Measurements from ENCODE around the gene CENPP.
A peak's percentile ranks its signal among the peaks of the same experiment; 100 is the strongest.

The CENPP gene

DNA sequence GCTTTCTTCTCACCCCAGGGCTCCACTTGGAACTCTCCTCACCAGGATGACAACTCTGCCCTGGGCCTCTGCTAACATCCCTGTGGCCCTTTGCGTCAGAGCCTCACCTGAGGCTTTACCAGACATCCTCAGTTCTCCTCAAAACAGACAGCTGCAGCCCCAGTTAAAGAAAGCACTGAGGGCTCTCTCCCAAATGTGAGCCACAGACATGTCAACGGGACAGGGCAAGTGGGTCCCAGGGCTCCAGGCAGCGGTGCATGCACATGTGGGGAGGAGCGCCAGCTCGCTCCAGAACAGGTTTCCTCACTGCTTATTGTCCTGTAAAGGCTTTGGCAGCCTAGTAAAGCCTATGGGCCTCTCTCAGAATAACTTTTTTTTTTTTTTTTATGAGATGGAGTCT, 306.9 kb downstream of the CENPP start:
- Histone ChIP-seq H3K4me3 (ENCODE audit: low read depth in 1 of 2, low read length in 2 of 2) (no peak overlapping the region), H3K4me1 (ENCODE audit: insufficient read depth, low read length) (peaks cover 13% of the 10 kb centered on the region), H3K9ac (ENCODE audit: low read length) (no peak overlapping the region), H3K9me3 (ENCODE audit: low read length) (no peaks in the 10 kb centered on the region), H3K27ac (ENCODE audit: low read depth, low read length) (no peak overlapping the region), H3K36me3 (ENCODE audit: insufficient read depth, low read length) (peaks cover 34% of the 10 kb centered on the region), H3K27me3 (ENCODE audit: control insufficient read depth in 1 of 2, insufficient read depth in 2 of 2, low read length in 2 of 2) (no peaks in the 10 kb centered on the region)

DNA sequence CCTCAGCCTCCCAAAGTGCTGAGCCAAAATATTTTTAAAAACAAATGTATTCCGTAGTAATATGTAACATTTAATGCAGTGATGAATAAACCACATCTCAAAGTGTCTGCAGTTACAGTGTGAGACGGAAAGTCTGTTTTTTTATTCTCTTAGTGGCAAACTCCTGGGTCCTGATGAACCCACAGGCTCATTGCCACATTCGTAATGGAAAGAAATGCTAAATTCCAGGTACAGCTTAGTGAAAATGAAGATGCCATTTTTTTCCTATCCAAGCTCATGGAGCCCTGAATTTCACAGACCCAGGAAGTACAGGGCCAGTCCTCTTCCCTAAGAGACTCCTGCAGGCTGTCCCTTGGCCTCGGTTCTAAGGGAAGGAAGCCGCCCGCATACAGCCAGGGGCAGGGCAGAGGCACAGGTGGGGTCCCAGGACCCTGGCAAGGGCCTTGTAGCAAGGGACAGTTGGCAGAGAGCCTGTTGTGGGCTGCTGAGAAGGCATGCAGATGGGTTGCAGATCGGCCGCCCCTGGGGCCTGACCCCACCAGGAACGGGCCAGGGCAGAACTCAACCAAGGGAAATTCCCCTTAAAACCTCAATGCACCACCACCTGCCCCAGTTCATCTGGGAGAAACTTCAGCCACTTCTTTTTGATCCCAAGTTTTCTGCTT, 308.0 kb downstream of the CENPP start:
- Histone ChIP-seq H3K9ac (ENCODE audit: low read length) (no peak overlapping the region), H3K36me3 (ENCODE audit: insufficient read depth, low read length) (peaks cover 45% of the 10 kb centered on the region), H3K4me1 (ENCODE audit: insufficient read depth, low read length) (peaks cover 13% of the 10 kb centered on the region), H3K9me3 (ENCODE audit: low read length) (no peaks in the 10 kb centered on the region), H3K27ac (ENCODE audit: low read depth, low read length) (no peak overlapping the region), H3K4me3 (ENCODE audit: low read depth in 1 of 2, low read length in 2 of 2) (peak overlapping the region in 1 of 2 donors; percentile 37), H3K27me3 (ENCODE audit: control insufficient read depth in 1 of 2, insufficient read depth in 2 of 2, low read length in 2 of 2) (no peaks in the 10 kb centered on the region)

DNA sequence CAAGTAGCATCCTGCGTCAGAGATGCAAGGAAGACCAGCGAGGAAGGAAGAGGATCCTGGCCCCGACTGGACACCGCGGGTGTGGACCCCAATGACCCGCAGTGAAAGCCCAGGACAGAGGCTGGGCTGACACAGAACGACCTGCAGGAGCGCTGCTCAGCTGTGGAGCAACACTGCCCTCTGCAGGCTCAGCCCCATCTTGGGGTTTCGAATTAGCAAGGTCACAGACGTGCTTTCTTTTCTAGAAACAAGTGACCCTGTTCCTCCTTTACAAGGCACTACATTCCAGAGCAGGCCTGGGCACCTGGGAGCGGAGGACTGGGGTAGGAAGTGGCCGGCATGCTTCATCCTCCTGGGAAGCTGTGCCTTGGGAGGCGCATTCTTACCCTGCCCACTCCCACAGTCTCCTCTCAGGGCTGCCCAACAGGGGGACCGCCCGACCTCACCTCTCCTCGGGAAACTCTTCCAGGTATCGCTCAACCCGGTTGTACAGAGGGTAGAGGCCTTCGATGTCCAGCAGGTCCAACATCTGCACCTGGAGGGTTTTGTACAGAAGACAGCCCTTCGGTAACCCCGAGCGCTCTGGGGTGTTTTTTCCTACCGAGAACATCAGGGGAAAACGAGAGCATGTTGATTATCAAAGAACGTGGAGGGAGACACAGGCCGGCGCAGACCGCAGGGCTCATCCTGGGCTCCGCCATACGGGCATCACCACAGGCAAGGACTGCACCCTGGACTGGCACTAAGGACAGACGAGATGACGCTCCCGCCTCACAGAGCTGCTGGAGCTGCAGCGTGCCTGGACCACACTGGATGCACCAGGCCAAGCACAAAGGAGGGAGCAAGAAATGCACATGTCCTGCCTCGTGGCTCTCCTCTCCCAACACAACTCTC, 309.2 kb downstream of the CENPP start:
- H3K4me3 ChIP-seq (ENCODE audit: low read depth in 1 of 2, low read length in 2 of 2): peak overlapping the region in 1 of 2 donors; percentile 37
- H3K27me3 ChIP-seq (ENCODE audit: control insufficient read depth in 1 of 2, insufficient read depth in 2 of 2, low read length in 2 of 2): no peaks in the 10 kb centered on the region
- H3K36me3 ChIP-seq (ENCODE audit: insufficient read depth, low read length): peaks cover 46% of the 10 kb centered on the region
- peak overlapping the region; percentile 43 for H3K27ac ChIP-seq (ENCODE audit: low read depth, low read length)
- no peaks in the 10 kb centered on the region for H3K9me3 ChIP-seq (ENCODE audit: low read length)
- peaks cover 13% of the 10 kb centered on the region for H3K4me1 ChIP-seq (ENCODE audit: insufficient read depth, low read length)
- no peak overlapping the region for H3K9ac ChIP-seq (ENCODE audit: low read length)

DNA sequence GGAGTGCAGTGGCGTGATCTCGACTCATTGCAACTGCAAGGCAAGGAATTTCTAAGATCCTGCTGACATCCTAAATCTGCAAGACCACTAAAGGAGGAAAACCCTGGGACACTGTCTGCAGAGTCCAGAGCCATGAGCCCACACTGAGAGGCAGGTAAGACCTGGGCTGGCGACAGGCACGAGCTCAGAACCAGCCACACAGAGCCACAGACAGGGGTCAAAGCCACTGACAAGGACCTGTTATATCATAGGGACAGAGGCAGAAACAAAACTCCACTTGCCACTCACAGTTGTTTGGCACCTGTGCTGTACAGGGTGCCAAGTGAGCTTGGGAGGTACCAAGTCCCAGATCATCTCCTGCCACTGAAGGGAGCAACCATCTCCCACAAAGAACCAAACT, 310.0 kb downstream of the CENPP start:
- Histone ChIP-seq H3K9me3 (ENCODE audit: low read length) (no peaks in the 10 kb centered on the region), H3K36me3 (ENCODE audit: insufficient read depth, low read length) (peaks cover 51% of the 10 kb centered on the region), H3K27me3 (ENCODE audit: control insufficient read depth in 1 of 2, insufficient read depth in 2 of 2, low read length in 2 of 2) (no peaks in the 10 kb centered on the region), H3K27ac (ENCODE audit: low read depth, low read length) (no peak overlapping the region), H3K9ac (ENCODE audit: low read length) (no peak overlapping the region), H3K4me3 (ENCODE audit: low read depth in 1 of 2, low read length in 2 of 2) (no peak overlapping the region), H3K4me1 (ENCODE audit: insufficient read depth, low read length) (peaks cover 13% of the 10 kb centered on the region)

DNA sequence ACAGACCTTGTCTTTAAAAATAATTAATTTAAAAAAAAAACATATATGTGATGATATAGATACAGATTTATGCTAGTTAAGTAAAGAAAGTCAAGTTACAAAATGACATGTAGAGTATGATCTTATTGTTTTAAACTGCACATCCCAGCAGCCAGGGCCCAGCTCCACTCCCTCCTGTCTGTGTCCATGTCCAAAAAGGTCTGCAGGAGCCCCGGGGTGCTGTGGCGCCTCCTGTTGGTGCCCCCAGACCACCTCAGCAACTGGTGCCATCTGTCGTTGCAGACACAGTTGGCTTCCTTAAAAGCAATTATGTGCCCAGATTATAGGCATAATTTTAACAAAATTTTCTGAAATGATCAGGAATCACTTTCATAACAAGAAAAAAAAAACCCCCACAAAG, 310.9 kb downstream of the CENPP start:
- Histone ChIP-seq H3K4me3 (ENCODE audit: low read depth in 1 of 2, low read length in 2 of 2) (no peak overlapping the region), H3K36me3 (ENCODE audit: insufficient read depth, low read length) (peaks cover 59% of the 10 kb centered on the region), H3K9ac (ENCODE audit: low read length) (no peak overlapping the region), H3K9me3 (ENCODE audit: low read length) (no peaks in the 10 kb centered on the region), H3K27ac (ENCODE audit: low read depth, low read length) (no peak overlapping the region), H3K4me1 (ENCODE audit: insufficient read depth, low read length) (peaks cover 13% of the 10 kb centered on the region), H3K27me3 (ENCODE audit: control insufficient read depth in 1 of 2, insufficient read depth in 2 of 2, low read length in 2 of 2) (no peaks in the 10 kb centered on the region)

DNA sequence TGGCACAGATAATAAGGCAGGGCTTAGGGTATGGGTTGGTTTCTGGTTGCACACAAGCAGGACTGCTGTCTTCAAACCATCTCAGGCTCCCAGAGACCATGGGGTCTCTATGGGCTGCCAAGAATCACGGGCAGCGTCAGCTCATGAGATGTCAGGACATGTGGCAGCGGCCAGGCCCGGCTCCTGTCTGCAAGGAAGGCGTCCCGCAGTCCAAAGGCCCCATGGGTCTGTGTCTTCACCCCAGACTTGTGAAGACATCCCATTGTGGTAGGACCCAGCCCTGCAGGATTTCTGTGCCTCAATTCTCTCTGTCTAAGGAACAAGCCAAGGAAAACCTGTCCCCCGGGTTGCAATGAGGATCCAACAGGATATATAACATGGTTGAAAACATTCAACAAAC, 311.6 kb downstream of the CENPP start:
- Histone ChIP-seq H3K9me3 (ENCODE audit: low read length) (no peaks in the 10 kb centered on the region), H3K36me3 (ENCODE audit: insufficient read depth, low read length) (peaks cover 61% of the 10 kb centered on the region), H3K27me3 (ENCODE audit: control insufficient read depth in 1 of 2, insufficient read depth in 2 of 2, low read length in 2 of 2) (no peaks in the 10 kb centered on the region), H3K4me3 (ENCODE audit: low read depth in 1 of 2, low read length in 2 of 2) (no peak overlapping the region), H3K27ac (ENCODE audit: low read depth, low read length) (no peak overlapping the region), H3K4me1 (ENCODE audit: insufficient read depth, low read length) (peaks cover 13% of the 10 kb centered on the region), H3K9ac (ENCODE audit: low read length) (no peak overlapping the region)

DNA sequence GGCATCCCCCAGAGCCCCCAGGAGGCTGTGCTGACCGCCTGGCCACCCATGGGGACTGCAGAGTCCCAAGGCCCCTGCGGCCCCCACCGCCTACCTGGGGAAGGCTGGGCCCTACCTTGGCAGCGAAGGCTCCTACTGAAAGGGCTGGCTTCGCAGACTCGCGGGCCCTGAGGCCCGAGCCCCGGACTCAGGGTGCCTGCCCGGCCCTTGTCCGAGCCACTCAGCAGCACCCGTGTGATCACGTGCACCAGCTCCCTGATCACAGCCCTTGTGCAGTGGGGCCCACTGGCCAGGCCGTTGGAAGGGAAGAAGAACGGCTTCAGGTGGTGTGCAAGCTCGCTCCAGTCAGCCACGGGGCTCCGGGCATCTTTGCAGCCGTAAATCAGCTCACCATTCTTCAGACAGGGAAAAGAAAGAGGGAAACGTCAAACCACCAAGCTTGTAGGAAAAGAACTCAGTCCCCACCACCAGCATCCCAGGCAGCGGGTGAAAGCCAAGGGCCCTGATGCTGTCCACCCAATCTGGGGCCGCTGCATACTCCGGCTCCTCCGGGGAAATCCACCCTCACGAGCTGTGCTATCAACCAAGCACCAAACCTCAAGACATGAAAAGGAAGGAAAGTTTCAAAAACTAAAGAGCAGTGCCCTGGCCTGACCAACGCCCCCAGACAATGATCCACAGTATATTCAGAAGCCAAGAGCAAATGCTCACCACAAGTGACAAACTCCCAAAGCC, 312.3 kb downstream of the CENPP start:
- no peaks in the 10 kb centered on the region for H3K9me3 ChIP-seq (ENCODE audit: low read length)
- H3K27me3 ChIP-seq (ENCODE audit: control insufficient read depth in 1 of 2, insufficient read depth in 2 of 2, low read length in 2 of 2): no peaks in the 10 kb centered on the region
- no peak overlapping the region for H3K9ac ChIP-seq (ENCODE audit: low read length)
- no peak overlapping the region for H3K27ac ChIP-seq (ENCODE audit: low read depth, low read length)
- H3K4me3 ChIP-seq (ENCODE audit: low read depth in 1 of 2, low read length in 2 of 2): no peak overlapping the region
- H3K4me1 ChIP-seq (ENCODE audit: insufficient read depth, low read length): peaks cover 13% of the 10 kb centered on the region
- peaks cover 65% of the 10 kb centered on the region for H3K36me3 ChIP-seq (ENCODE audit: insufficient read depth, low read length)

DNA sequence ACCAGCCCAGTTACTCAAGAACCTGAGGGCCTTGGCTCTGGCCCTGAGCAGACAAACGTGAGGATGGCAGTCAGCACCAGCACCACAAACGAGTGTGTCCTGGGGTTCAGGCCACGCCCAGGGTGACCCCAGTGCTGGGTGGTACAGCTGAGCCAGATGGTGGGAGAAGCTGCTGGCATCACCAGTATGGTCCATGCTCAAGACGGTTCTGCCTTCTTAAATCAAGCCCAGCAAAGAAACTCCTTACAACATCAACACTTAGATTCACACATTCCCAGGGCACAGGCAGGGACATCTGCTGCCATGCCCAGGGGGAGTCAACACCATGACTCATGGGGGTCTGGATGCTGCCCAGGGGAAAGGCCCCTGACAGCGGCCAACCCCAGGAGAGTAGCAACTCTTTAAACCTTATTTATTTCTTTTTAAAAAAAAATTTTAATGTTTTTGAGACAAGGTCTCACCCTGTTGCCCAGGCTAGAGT, 312.9 kb downstream of the CENPP start:
- H3K36me3 ChIP-seq (ENCODE audit: insufficient read depth, low read length): peaks cover 69% of the 10 kb centered on the region
- peaks cover 13% of the 10 kb centered on the region for H3K4me1 ChIP-seq (ENCODE audit: insufficient read depth, low read length)
- no peak overlapping the region for H3K4me3 ChIP-seq (ENCODE audit: low read depth in 1 of 2, low read length in 2 of 2)
- H3K27ac ChIP-seq (ENCODE audit: low read depth, low read length): no peak overlapping the region
- H3K9me3 ChIP-seq (ENCODE audit: low read length): no peaks in the 10 kb centered on the region
- H3K9ac ChIP-seq (ENCODE audit: low read length): no peak overlapping the region
- H3K27me3 ChIP-seq (ENCODE audit: control insufficient read depth in 1 of 2, insufficient read depth in 2 of 2, low read length in 2 of 2): no peaks in the 10 kb centered on the region

DNA sequence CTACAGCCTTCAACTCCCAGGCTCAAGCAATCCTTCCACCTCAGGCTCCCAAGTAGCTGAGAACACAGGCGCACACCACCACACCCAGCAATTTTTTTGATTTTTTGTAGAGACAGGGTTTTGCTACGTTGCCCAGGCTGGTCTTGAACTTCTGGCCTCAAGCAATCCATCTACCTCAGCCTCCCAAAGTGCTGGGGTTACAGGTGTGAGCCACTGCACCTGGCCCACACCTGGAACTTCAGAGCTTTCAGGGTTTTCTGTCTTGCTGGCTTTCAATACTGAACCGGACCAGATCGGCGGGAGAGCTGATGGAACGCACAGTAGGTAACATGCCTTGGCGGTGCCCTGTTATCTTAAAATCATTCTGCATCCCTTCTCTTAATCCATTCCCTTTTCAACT, 313.4 kb downstream of the CENPP start:
- H3K36me3 ChIP-seq (ENCODE audit: insufficient read depth, low read length): peaks cover 69% of the 10 kb centered on the region
- no peaks in the 10 kb centered on the region for H3K27me3 ChIP-seq (ENCODE audit: control insufficient read depth in 1 of 2, insufficient read depth in 2 of 2, low read length in 2 of 2)
- H3K4me1 ChIP-seq (ENCODE audit: insufficient read depth, low read length): peaks cover 10% of the 10 kb centered on the region
- H3K4me3 ChIP-seq (ENCODE audit: low read depth in 1 of 2, low read length in 2 of 2): no peak overlapping the region
- no peak overlapping the region for H3K9ac ChIP-seq (ENCODE audit: low read length)
- H3K9me3 ChIP-seq (ENCODE audit: low read length): no peaks in the 10 kb centered on the region
- H3K27ac ChIP-seq (ENCODE audit: low read depth, low read length): no peak overlapping the region

DNA sequence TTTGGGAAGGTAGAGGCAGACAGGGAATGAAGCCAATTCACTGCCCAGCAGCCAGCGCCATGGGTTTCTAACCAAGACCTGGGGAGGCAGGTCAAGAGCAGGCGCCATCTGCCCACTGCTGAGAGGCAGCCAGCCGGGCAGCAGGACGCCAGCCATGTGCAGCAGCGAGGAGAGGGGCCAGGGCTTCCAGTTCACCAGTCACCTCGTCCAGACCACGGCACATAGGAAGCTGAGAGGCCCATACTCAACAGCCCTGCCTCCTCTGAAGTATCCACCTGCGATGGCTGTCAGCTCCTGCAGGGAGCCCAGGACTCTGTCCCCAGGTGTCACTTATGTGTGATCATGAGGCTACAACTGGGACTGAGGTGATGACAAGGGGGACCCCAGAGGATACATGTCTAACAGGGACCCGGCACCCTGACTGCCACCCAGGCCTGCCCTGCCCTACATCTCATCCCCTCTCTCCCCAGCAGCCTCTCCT, 314.1 kb downstream of the CENPP start:
- no peaks in the 10 kb centered on the region for H3K9me3 ChIP-seq (ENCODE audit: low read length)
- H3K9ac ChIP-seq (ENCODE audit: low read length): no peak overlapping the region
- peaks cover 3% of the 10 kb centered on the region for H3K4me1 ChIP-seq (ENCODE audit: insufficient read depth, low read length)
- no peaks in the 10 kb centered on the region for H3K27me3 ChIP-seq (ENCODE audit: control insufficient read depth in 1 of 2, insufficient read depth in 2 of 2, low read length in 2 of 2)
- H3K36me3 ChIP-seq (ENCODE audit: insufficient read depth, low read length): peaks cover 73% of the 10 kb centered on the region
- H3K27ac ChIP-seq (ENCODE audit: low read depth, low read length): no peak overlapping the region
- H3K4me3 ChIP-seq (ENCODE audit: low read depth in 1 of 2, low read length in 2 of 2): no peak overlapping the region

DNA sequence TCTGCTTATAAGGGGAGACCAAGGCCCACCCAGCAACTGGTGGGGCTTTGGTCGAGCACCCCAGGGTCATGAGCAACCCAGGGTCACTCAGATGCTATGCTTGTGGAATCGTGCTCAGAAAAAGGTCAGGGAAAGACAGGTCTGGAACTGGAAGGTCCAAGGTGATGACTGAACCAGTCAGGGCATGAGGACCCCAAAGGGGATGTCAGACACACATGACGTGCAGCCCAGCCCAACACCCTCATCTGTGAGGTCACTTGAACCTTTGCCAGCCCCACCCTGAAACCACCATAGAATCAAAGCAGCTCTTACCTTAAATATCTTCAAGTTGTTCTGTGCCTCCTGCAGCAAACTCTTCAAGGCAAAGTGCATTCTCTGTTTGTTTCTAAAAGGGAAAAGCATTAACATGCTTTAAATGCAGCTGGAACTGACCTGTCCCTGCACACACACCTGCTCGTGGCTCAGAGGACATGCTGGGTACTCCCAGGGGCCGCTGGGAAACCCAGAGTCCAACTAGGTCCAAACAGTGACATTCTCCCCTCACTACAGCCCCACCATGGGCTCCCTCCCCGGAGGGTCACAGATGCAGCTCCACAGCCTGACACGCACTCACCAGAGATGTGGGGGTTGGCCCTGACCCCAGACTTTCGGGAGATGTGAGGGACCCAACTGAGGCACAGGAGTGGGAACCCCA, 314.8 kb downstream of the CENPP start:
- no peaks in the 10 kb centered on the region for H3K9me3 ChIP-seq (ENCODE audit: low read length)
- H3K4me3 ChIP-seq (ENCODE audit: low read depth in 1 of 2, low read length in 2 of 2): no peak overlapping the region
- no peak overlapping the region for H3K9ac ChIP-seq (ENCODE audit: low read length)
- H3K27ac ChIP-seq (ENCODE audit: low read depth, low read length): no peak overlapping the region
- H3K36me3 ChIP-seq (ENCODE audit: insufficient read depth, low read length): peaks cover 72% of the 10 kb centered on the region
- no peaks in the 10 kb centered on the region for H3K4me1 ChIP-seq (ENCODE audit: insufficient read depth, low read length)
- no peaks in the 10 kb centered on the region for H3K27me3 ChIP-seq (ENCODE audit: control insufficient read depth in 1 of 2, insufficient read depth in 2 of 2, low read length in 2 of 2)

Data from muscle layer of colon (tissue), 2 donors.